GM23248 (cell line): ENCODE measurements around the gene NUDT14. TPM values are rescaled to one million over a fixed set of nuclear protein-coding genes. Genes with fewer than 3 reads are reported as not detected.

Experiments
- DNase-seq: peaks from one replicate; pipeline ENCODE4 v3.0.0-alpha.2; 2015
- H2AFZ ChIP-seq: fragments of 200-600 bp; sonication (generic); 2 replicates; pipeline ENCODE4 v1.6.1; 2016; ENCODE audit warnings: antibody characterized with exemption
- H3F3A ChIP-seq: fragments of 200-600 bp; sonication (generic); 2 replicates; pipeline ENCODE4 v1.6.1; 2016; ENCODE audit warnings: mild to moderate bottlenecking, antibody characterized with exemption, mixed run types; ENCODE audit not compliant: insufficient read depth
- H3K27ac ChIP-seq: fragments of 200-600 bp; sonication (generic); 2 replicates; pipeline ENCODE4 v1.5.1; 2016; ENCODE audit warnings: mild to moderate bottlenecking
- H3K27me3 ChIP-seq: fragments of 200-600 bp; sonication (generic); replicated peaks from 2 replicates; pipeline ENCODE4 v1.6.1; 2016; ENCODE audit warnings: mild to moderate bottlenecking; ENCODE audit not compliant: insufficient read depth
- H3K36me3 ChIP-seq: fragments of 200-600 bp; sonication (generic); 2 replicates; pipeline ENCODE4 v1.6.1; 2016; ENCODE audit warnings: low read depth, mild to moderate bottlenecking
- H3K4me1 ChIP-seq: fragments of 200-600 bp; sonication (generic); 2 replicates; pipeline ENCODE4 v1.6.1; 2016; ENCODE audit warnings: mild to moderate bottlenecking; ENCODE audit not compliant: insufficient read depth
- H3K4me2 ChIP-seq: fragments of 200-600 bp; sonication (generic); one replicate; pipeline ENCODE4 v1.6.1; 2016; ENCODE audit warnings: mild to moderate bottlenecking; ENCODE audit not compliant: unreplicated experiment
- H3K4me3 ChIP-seq: fragments of 200-600 bp; sonication (generic); 2 replicates; pipeline ENCODE4 v1.5.1; 2016; ENCODE audit warnings: mild to moderate bottlenecking
- H3K79me2 ChIP-seq: fragments of 200-600 bp; sonication (generic); 2 replicates; pipeline ENCODE4 v1.6.1; 2016; ENCODE audit warnings: mild to moderate bottlenecking; ENCODE audit not compliant: insufficient read depth
- H3K9ac ChIP-seq: fragments of 200-600 bp; sonication (generic); 2 replicates; pipeline ENCODE4 v1.6.1; 2016; ENCODE audit warnings: mild to moderate bottlenecking
- H3K9me2 ChIP-seq: fragments of 200-600 bp; sonication (generic); 2 replicates; pipeline ENCODE4 v1.6.1; 2016; ENCODE audit warnings: mixed run types, mild to moderate bottlenecking, moderate library complexity; ENCODE audit not compliant: insufficient read depth
- H3K9me3 ChIP-seq: fragments of 200-600 bp; sonication (generic); one replicate; pipeline ENCODE4 v1.6.1; 2017; ENCODE audit warnings: low read depth
- H4K20me1 ChIP-seq: fragments of 200-600 bp; sonication (generic); 2 replicates; pipeline ENCODE4 v1.6.0; 2016; ENCODE audit not compliant: insufficient read depth
- EZH2 ChIP-seq: fragments of 200-600 bp; sonication (generic); IDR thresholded peaks from 2 replicates; pipeline ENCODE4 v1.6.1; 2018; ENCODE audit warnings: antibody characterized with exemption, mild to moderate bottlenecking; ENCODE audit not compliant: insufficient read depth, poor library complexity, severe bottlenecking
- EZH2phosphoT487 ChIP-seq: fragments of 200-600 bp; sonication (generic); IDR thresholded peaks from 2 replicates; pipeline ENCODE4 v1.6.1; 2018; ENCODE audit warnings: antibody characterized with exemption, moderate library complexity, mild to moderate bottlenecking, low read depth; ENCODE audit not compliant: insufficient read depth
- WGBS, 2 experiments: methylation state at CpG; one replicate each; pipeline ENCODE4 v1.1.6; 2015 to 2017; ENCODE audit warnings: low lambda C conversion rate in 2 of 2, low coverage in 1 of 2; ENCODE audit errors: missing lambda C conversion rate in 2 of 2; 5-methylcytosine and 5-hydroxymethylcytosine counted together
- in situ Hi-C: fragments of 300-500 bp; cut with MboI; formaldehyde crosslinking; loops from 2 replicates; pipeline ENCODE4 v1.15.0; 2020
- polyA plus RNA-seq: library from polyadenylated mRNA; unstranded; fragments of >200 nt; fragmentation: Nextera tagmentation; extraction: Ambion mirVana; gene quantifications from 2 replicates; pipeline ENCODE4 v1.2.1, GENCODE V29; 2016
- total RNA-seq: library from RNA; depleted of rRNA; stranded (reverse); fragments of >200 nt; shearing (Covaris generic); gene quantifications from 2 replicates; pipeline ENCODE4 v1.2.3, GENCODE V29; 2014

Gene NUDT14
- total and polyA plus RNA-seq, 2 experiments from 2014 or later = 8.6 to 10.8 TPM

GRCh38 chr14:105137481-105138020 is 43.6 kb downstream of the NUDT14 start:
- H3K27me3 ChIP-seq = peaks cover 16% of the 10 kb centered on the region; the same call in 1 of the 2 replicates
- H4K20me1 ChIP-seq = no peaks in the 10 kb centered on the region
- no peak overlapping the region for H3K27ac ChIP-seq
- H3K4me3 ChIP-seq = no peak overlapping the region
- 59 to 66% methylated on average over 14 of the region's 14 CpGs for WGBS, 2 experiments
- no peak for DNase-seq
- no peaks in the 10 kb centered on the region for H3K36me3 ChIP-seq
- H3K4me2 ChIP-seq = no peak overlapping the region
- H3K9me3 ChIP-seq = no peaks in the 10 kb centered on the region
- H2AFZ ChIP-seq = no peak overlapping the region
- no peak overlapping the region for H3K9ac ChIP-seq
- H3K9me2 ChIP-seq = no peaks in the 10 kb centered on the region
- H3F3A ChIP-seq = no peaks in the 10 kb centered on the region
- TF ChIP-seq EZH2phosphoT487 (no peak), EZH2 (no peak)
- in situ Hi-C loops = no loop called here
- H3K79me2 ChIP-seq = no peaks in the 10 kb centered on the region
- no peaks in the 10 kb centered on the region for H3K4me1 ChIP-seq

- no peak overlapping the region for H3K27ac ChIP-seq
- no peak overlapping the region for H3K4me2 ChIP-seq
- DNase-seq = no peak
- H3K27me3 ChIP-seq = peaks cover 16% of the 10 kb centered on the region; the same call in 1 of the 2 replicates
- no peaks in the 10 kb centered on the region for H4K20me1 ChIP-seq
- H3K36me3 ChIP-seq = no peaks in the 10 kb centered on the region
- no peak overlapping the region for H3K4me3 ChIP-seq
- H3K79me2 ChIP-seq = no peaks in the 10 kb centered on the region
- no peaks in the 10 kb centered on the region for H3F3A ChIP-seq
- H3K9ac ChIP-seq = no peak overlapping the region
- no peaks in the 10 kb centered on the region for H3K9me3 ChIP-seq
- no peaks in the 10 kb centered on the region for H3K4me1 ChIP-seq
- in situ Hi-C loops = no loop called here
- H2AFZ ChIP-seq = no peak overlapping the region
- WGBS, 2 experiments = 74 to 80% methylated on average over 41 to 50 of the region's 50 CpGs
- no peaks in the 10 kb centered on the region for H3K9me2 ChIP-seq
- TF ChIP-seq EZH2phosphoT487 = no peak
- no peak for TF ChIP-seq EZH2
Observed at GRCh38 chr14:105136401-105137322, 44.5 kb downstream of the NUDT14 start.

- Histone ChIP-seq H3K4me2 (no peak overlapping the region), H3K79me2 (no peaks in the 10 kb centered on the region), H3K27ac (no peak overlapping the region), H3K27me3 (peaks cover 16% of the 10 kb centered on the region; the same call in 1 of the 2 replicates), H3K4me1 (no peaks in the 10 kb centered on the region), H3K9me2 (no peaks in the 10 kb centered on the region), H3K9me3 (no peaks in the 10 kb centered on the region), H4K20me1 (no peaks in the 10 kb centered on the region), H2AFZ (no peak overlapping the region), H3K36me3 (no peaks in the 10 kb centered on the region), H3F3A (no peaks in the 10 kb centered on the region), H3K4me3 (no peak overlapping the region), H3K9ac (no peak overlapping the region)
- in situ Hi-C loops = no loop called here
- WGBS, 2 experiments = 71 to 74% methylated on average over 14 of the region's 14 CpGs
- TF ChIP-seq EZH2phosphoT487 = no peak
- TF ChIP-seq EZH2 = no peak
- no peak for DNase-seq
Observed at GRCh38 chr14:105135700-105136395, 45.3 kb downstream of the NUDT14 start.

- in situ Hi-C loops = no loop called here
Observed at GRCh38 chr14:105132921-105133654, 48.0 kb downstream of the NUDT14 start.

More at GRCh38 chr14:105132921-105133654, 48.0 kb downstream of the NUDT14 start:
- Histone ChIP-seq H2AFZ (no peak overlapping the region), H3K9me3 (no peaks in the 10 kb centered on the region), H3K4me1 (no peaks in the 10 kb centered on the region), H3F3A (no peaks in the 10 kb centered on the region), H3K9ac (no peak overlapping the region), H3K27ac (no peak overlapping the region), H3K4me2 (no peak overlapping the region), H3K36me3 (no peaks in the 10 kb centered on the region), H3K4me3 (no peak overlapping the region), H3K9me2 (no peaks in the 10 kb centered on the region), H4K20me1 (no peaks in the 10 kb centered on the region), H3K27me3 (peaks cover 16% of the 10 kb centered on the region; the same call in 1 of the 2 replicates), H3K79me2 (no peaks in the 10 kb centered on the region)
- 13 to 16% methylated on average over 4 of the region's 4 CpGs for WGBS, 2 experiments
- TF ChIP-seq EZH2phosphoT487 (no peak), EZH2 (no peak)
- no peak for DNase-seq
